H1 (cell line): ENCODE measurements around the gene GNG14. TPM values are rescaled to one million over a fixed set of nuclear protein-coding genes. Genes with fewer than 3 reads are reported as not detected.

Experiments used
- CTCF ChIA-PET: fragments of 300-600 bp; sonication (Branson Sonifier 250); formaldehyde crosslinking; loops from one replicate; lab custom pipeline; 2021; ENCODE audit not compliant: partially characterized antibody; lab: Charles Lee
- POLR2A ChIA-PET: fragments of 300-600 bp; sonication (Branson Sonifier 250); formaldehyde crosslinking; loops from one replicate; lab custom pipeline; 2021; ENCODE audit warnings: inconsistent platforms; ENCODE audit not compliant: partially characterized antibody; lab: Charles Lee
- DNase-seq, 2 experiments: peaks; one replicate each; pipeline versions ENCODE4 v3.0.0 to v3.0.0-alpha.2; 2010 to 2022; ENCODE audit warnings: low spot score in 2 of 2, low read depth in 1 of 2, mixed read lengths in 1 of 2
- FAIRE-seq: peaks from 2 replicates; lab custom pipeline; 2011; peaks lifted over from hg19 to GRCh38; lab: Jason Lieb, UNC
- H2AFZ ChIP-seq: 2 replicates; pipeline ENCODE4 v1.8.1; 2012; ENCODE audit warnings: low read length, inconsistent platforms
- H2AK5ac ChIP-seq: 2 replicates; pipeline ENCODE4 v1.6.1; 2013; ENCODE audit warnings: low read depth, low read length
- H2BK120ac ChIP-seq: replicated peaks from 2 replicates; pipeline ENCODE3; 2013; ENCODE audit warnings: low read depth, low read length, inconsistent platforms
- H2BK12ac ChIP-seq: 2 replicates; pipeline ENCODE4 v1.6.1; 2013; ENCODE audit warnings: low read depth, low read length
- H2BK15ac ChIP-seq: 2 replicates; pipeline ENCODE4 v1.6.1; 2013; ENCODE audit warnings: low read length
- H2BK20ac ChIP-seq: 2 replicates; pipeline ENCODE4 v1.6.1; 2013; ENCODE audit warnings: low read length
- H2BK5ac ChIP-seq: 2 replicates; pipeline ENCODE4 v1.6.1; 2013; ENCODE audit warnings: low read depth, low read length
- H3K14ac ChIP-seq: 2 replicates; pipeline ENCODE4 v1.6.1; 2013; ENCODE audit warnings: inconsistent platforms; ENCODE audit not compliant: insufficient read length
- H3K18ac ChIP-seq: 2 replicates; pipeline ENCODE4 v1.6.1; 2013; ENCODE audit warnings: low read length; ENCODE audit errors: extremely low read depth
- H3K23ac ChIP-seq: 2 replicates; pipeline ENCODE4 v1.6.1; 2013; ENCODE audit warnings: inconsistent platforms; ENCODE audit not compliant: insufficient read length
- H3K23me2 ChIP-seq: 2 replicates; pipeline ENCODE4 v1.6.1; 2013; ENCODE audit warnings: low read depth, low read length
- H3K27ac ChIP-seq: 2 replicates; pipeline ENCODE4 v1.6.1; 2011; ENCODE audit warnings: low read depth, low read length, inconsistent platforms
- H3K27me3 ChIP-seq, 4 experiments: replicated peaks in 1 of 4; 1 replicate in 1 of 4; 2 replicates in 3 of 4; pipeline versions ENCODE4 v1.6.1 to v1.8.1; 2011 to 2013; ENCODE audit warnings: low read length in 3 of 4, mild to moderate bottlenecking in 3 of 4, inconsistent platforms in 2 of 4, mixed read lengths in 2 of 4, moderate library complexity in 1 of 4; ENCODE audit not compliant: control insufficient read depth in 3 of 4, insufficient read depth in 3 of 4; ENCODE audit errors: extremely low read depth in 1 of 4
- H3K36me3 ChIP-seq, 4 experiments: 2 replicates each; pipeline versions ENCODE4 v1.6.1 to v1.8.1; 2011 to 2013; ENCODE audit warnings: mild to moderate bottlenecking in 4 of 4, low read length in 3 of 4, moderate library complexity in 2 of 4, control low read depth in 1 of 4, inconsistent platforms in 1 of 4; ENCODE audit not compliant: insufficient read depth in 4 of 4, control insufficient read depth in 2 of 4
- H3K4ac ChIP-seq: replicated peaks from 2 replicates; pipeline ENCODE3; 2013; ENCODE audit warnings: low read length, low read depth, mixed read lengths, inconsistent platforms; ENCODE audit not compliant: insufficient read length
- H3K4me1 ChIP-seq, 4 experiments: replicated peaks in 1 of 4; 1 replicate in 1 of 4; 2 replicates in 3 of 4; pipeline versions ENCODE4 v1.6.1 to v1.8.1; 2011 to 2013; ENCODE audit warnings: low read length in 3 of 4, inconsistent platforms in 2 of 4, mixed read lengths in 1 of 4; ENCODE audit not compliant: insufficient read depth in 4 of 4, control insufficient read depth in 3 of 4
- H3K4me2 ChIP-seq, 2 experiments: 2 replicates each; pipeline versions ENCODE4 v1.6.1 to v1.8.1; 2011 to 2013; ENCODE audit warnings: low read depth in 2 of 2, low read length in 2 of 2, control low read depth in 1 of 2, inconsistent platforms in 1 of 2, mild to moderate bottlenecking in 1 of 2; ENCODE audit not compliant: insufficient read depth in 1 of 2
- H3K4me3 ChIP-seq, 4 experiments: fragments of 200-600, 300-600 bp in 1 of 4; sonication (generic), shearing (Covaris generic), sonication (Bioruptor Twin) in 1 of 4; 2 replicates each; pipeline versions ENCODE4 v1.5.1 to v1.8.1; 2011 to 2016; ENCODE audit warnings: low read length in 4 of 4, low read depth in 3 of 4, control low read depth in 2 of 4, inconsistent platforms in 2 of 4, mild to moderate bottlenecking in 2 of 4, mixed read lengths in 1 of 4, moderate library complexity in 1 of 4; ENCODE audit not compliant: insufficient read depth in 2 of 4; ENCODE audit errors: extremely low read depth in 1 of 4
- H3K56ac ChIP-seq: replicated peaks from 2 replicates; pipeline ENCODE3; 2013; ENCODE audit warnings: low read depth, mild to moderate bottlenecking, mixed read lengths, low read length, inconsistent platforms; ENCODE audit not compliant: insufficient read length
- H3K79me1 ChIP-seq: 2 replicates; pipeline ENCODE4 v1.6.1; 2013; ENCODE audit warnings: low read depth, low read length, control low read depth
- H3K79me2 ChIP-seq, 2 experiments: 2 replicates each; pipeline versions ENCODE4 v1.6.1 to v1.8.1; 2012 to 2013; ENCODE audit warnings: low read length in 2 of 2, mild to moderate bottlenecking in 2 of 2, inconsistent platforms in 1 of 2; ENCODE audit not compliant: insufficient read depth in 2 of 2, control insufficient read depth in 1 of 2
- H3K9ac ChIP-seq, 4 experiments: replicated peaks in 1 of 4; 1 replicate in 1 of 4; 2 replicates in 3 of 4; pipeline versions ENCODE4 v1.6.1 to v1.8.1; 2011 to 2013; ENCODE audit warnings: low read depth in 3 of 4, low read length in 3 of 4, control low read depth in 2 of 4, mild to moderate bottlenecking in 2 of 4, moderate library complexity in 2 of 4, inconsistent platforms in 1 of 4; ENCODE audit errors: extremely low read depth in 1 of 4
- H3K9me3 ChIP-seq, 2 experiments: 2 replicates each; pipeline versions ENCODE4 v1.6.1 to v1.8.1; 2012 to 2013; ENCODE audit warnings: mild to moderate bottlenecking in 2 of 2, moderate library complexity in 2 of 2, control low read depth in 1 of 2, inconsistent platforms in 1 of 2, low read depth in 1 of 2, low read length in 1 of 2, mixed read lengths in 1 of 2; ENCODE audit not compliant: insufficient read depth in 2 of 2
- H4K20me1 ChIP-seq, 2 experiments: replicated peaks in 1 of 2; 2 replicates each; pipeline versions ENCODE3 to v1.8.1; 2011 to 2013; ENCODE audit warnings: inconsistent platforms in 2 of 2, low read length in 2 of 2, mild to moderate bottlenecking in 1 of 2; ENCODE audit not compliant: insufficient read depth in 2 of 2, control insufficient read depth in 1 of 2
- H4K5ac ChIP-seq: 2 replicates; pipeline ENCODE4 v1.6.1; 2013; ENCODE audit warnings: low read length, low read depth, mixed read lengths, inconsistent platforms; ENCODE audit not compliant: insufficient read length
- H4K8ac ChIP-seq: 2 replicates; pipeline ENCODE4 v1.8.0; 2013; ENCODE audit warnings: mild to moderate bottlenecking, moderate library complexity, low read length, inconsistent platforms; ENCODE audit not compliant: insufficient read depth; ENCODE audit errors: extremely low read depth
- H4K91ac ChIP-seq: replicated peaks from 2 replicates; pipeline ENCODE3; 2013; ENCODE audit warnings: low read length, mixed read lengths, inconsistent platforms; ENCODE audit not compliant: insufficient read length
- EGR1 ChIP-seq: IDR thresholded peaks from 2 replicates; pipeline ENCODE4 v1.6.1; 2011; ENCODE audit warnings: low read depth, low read length, borderline replicate concordance
- RAD21 ChIP-seq, 2 experiments: IDR thresholded peaks in 1 of 2; conservative IDR thresholded peaks in 1 of 2; 2 replicates each; pipeline ENCODE4 v1.6.1; 2011; ENCODE audit warnings: low read depth in 2 of 2, low read length in 2 of 2, improper control_type of control experiment in 1 of 2, inconsistent platforms in 1 of 2, mild to moderate bottlenecking in 1 of 2, moderate library complexity in 1 of 2
- RFX5 ChIP-seq: IDR thresholded peaks from 2 replicates; pipeline ENCODE4 v1.6.1; 2011; ENCODE audit warnings: low read depth, low read length, improper control_type of control experiment, borderline replicate concordance
- SIN3A ChIP-seq, 2 experiments: IDR thresholded peaks in 1 of 2; conservative IDR thresholded peaks in 1 of 2; 2 replicates each; pipeline ENCODE4 v1.6.1; 2011 to 2012; ENCODE audit warnings: low read length in 2 of 2, improper control_type of control experiment in 1 of 2, low read depth in 1 of 2, mild to moderate bottlenecking in 1 of 2
- TBP ChIP-seq: IDR thresholded peaks from 2 replicates; pipeline ENCODE4 v1.6.1; 2011; ENCODE audit warnings: low read depth, low read length, improper control_type of control experiment
- WGBS, 2 experiments: shearing (Covaris generic) in 1 of 2; methylation state at CpG; one replicate each; pipeline versions ENCODE4 v1.1.6 to v1.1.7; 2013 to 2015; ENCODE audit warnings: low lambda C conversion rate in 2 of 2, mixed read lengths in 2 of 2, inconsistent platforms in 1 of 2, low coverage in 1 of 2, missing lambda C conversion rate in 1 of 2; ENCODE audit not compliant: insufficient replicate concordance in 2 of 2, insufficient coverage in 1 of 2, insufficient read length in 1 of 2; ENCODE audit errors: extremely low coverage in 1 of 2, missing lambda C conversion rate in 1 of 2; 5-methylcytosine and 5-hydroxymethylcytosine counted together
- polyA plus RNA-seq, 7 experiments: library from polyadenylated mRNA; depleted of rRNA in 3 of 7; stranded (reverse) in 5 of 7; unstranded in 2 of 7; fragments of >200 nt in 5 of 7; fragments of 200-250 nt in 2 of 7; gene quantifications; 1 replicate in 5 of 7; 2 replicates in 1 of 7; 4 replicates in 1 of 7; pipeline versions ENCODE4 v1.2.1 to v1.2.3, GENCODE V29; 2011 to 2013; ENCODE audit warnings: missing spikeins in 2 of 7, mixed read lengths in 2 of 7
- total RNA-seq: library from RNA; stranded (reverse); fragmentation: NEBNext Ultra II Directional; extraction: Animal tissue kit (Norgen Biotek cat#: 25700); gene quantifications from 2 replicates; pipeline ENCODE4 v1.2.1, GENCODE V29; 2021
- TF ChIP-seq, protein P1 (sequence below), 3 experiments: IDR thresholded peaks; 1 replicate in 2 of 3; 2 replicates in 1 of 3; pipeline versions ENCODE4 v1.5.1 to v1.6.1; 2011; ENCODE audit warnings: low read length in 3 of 3, mild to moderate bottlenecking in 3 of 3, inconsistent platforms in 2 of 3, low read depth in 1 of 3, moderate library complexity in 1 of 3; ENCODE audit not compliant: insufficient read depth in 1 of 3; ENCODE audit errors: control extremely low read depth in 1 of 3

Gene GNG14
- total and polyA plus RNA-seq, 2 of the 8 experiments (the other 6 are each of a cell fraction or from before 2014, with no cell fraction given): not detected

DNA sequence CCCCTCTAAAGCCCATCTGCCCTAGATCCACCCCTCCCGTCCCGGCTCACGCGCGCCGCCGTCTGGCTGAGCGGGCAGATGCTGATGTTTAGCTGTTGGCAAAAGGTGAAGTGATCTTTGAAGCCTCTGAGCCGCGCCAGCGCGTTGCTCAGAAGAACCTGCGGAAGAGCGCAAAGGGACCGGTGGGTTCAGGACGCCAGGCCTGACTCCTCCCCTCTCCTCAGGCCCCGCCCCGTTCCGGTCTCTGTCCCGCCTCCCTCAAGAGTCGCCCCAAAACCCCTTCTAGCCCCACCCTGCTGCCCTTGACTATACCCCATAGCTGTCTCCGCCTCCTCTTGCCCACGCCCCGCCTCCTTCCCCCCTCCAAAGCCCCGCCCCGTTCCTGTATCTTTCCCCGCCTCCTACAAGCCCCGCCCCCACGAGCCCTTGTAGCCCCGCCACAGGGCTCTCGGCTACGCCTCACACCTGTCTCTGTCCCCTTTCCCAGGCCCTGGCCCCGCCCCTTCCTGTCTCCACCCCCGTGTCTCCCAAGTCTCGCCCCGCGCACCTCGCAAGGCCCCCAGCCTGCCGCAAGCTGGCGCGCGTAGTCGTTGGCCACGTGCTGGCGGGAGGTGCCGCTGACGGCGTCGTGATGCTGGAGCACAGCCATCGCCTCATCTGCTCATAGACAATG, 30.8 kb upstream of the GNG14 start:
- Histone ChIP-seq H3K9me3 (no peaks in the 10 kb centered on the region), H2BK120ac (no peak overlapping the region), H3K14ac (no peak overlapping the region), H3K79me2 (no peaks in the 10 kb centered on the region), H3K56ac (no peak overlapping the region), H3K4me2 (peak overlapping the region; percentile 12 to 53; a peak in 3 of 4 replicates), H2AFZ (peak overlapping the region; percentile 71; the same call in 1 of the 2 replicates), H2BK5ac (no peak overlapping the region), H3K4ac (no peak overlapping the region), H2BK12ac (no peak overlapping the region), H4K8ac (peak overlapping the region; percentile 80), H3K18ac (no peak overlapping the region; the same call in 1 of the 2 replicates), H3K9ac (no peak overlapping the region), H4K91ac (no peak overlapping the region), H4K20me1 (peaks cover 0 to 3% of the 10 kb centered on the region in 2 experiments), H3K4me3 (peak overlapping the region in 1 of 4 experiments; percentile 20; a peak in 3 of 8 replicates), H2BK15ac (no peak overlapping the region), H3K4me1 (peaks cover 0 to 6% (median 3%) of the 10 kb centered on the region in 4 experiments; a peak in 5 of 7 replicates), H3K79me1 (no peaks in the 10 kb centered on the region), H3K27ac (no peak overlapping the region; the same call in 1 of the 2 replicates), H3K27me3 (no peaks in the 10 kb centered on the region), H2BK20ac (no peak overlapping the region), H4K5ac (no peak overlapping the region), H3K23me2 (no peaks in the 10 kb centered on the region), H3K23ac (no peak overlapping the region), H3K36me3 (peaks cover 5 to 28% (median 13%) of the 10 kb centered on the region in 4 experiments), H2AK5ac (no peak overlapping the region; the same call in 1 of the 2 replicates)
- FAIRE-seq (peak; percentile 78), DNase-seq (peak; percentile 91 to 95)
- WGBS, 2 experiments: 63% methylated on average over 26 of the region's 50 CpGs; no CpG with 5 or more reads in 1 of the 2 experiments
- ChIA-PET CTCF (interaction anchor here (0.6 to 2.2 kb wide), 14 partner anchors 8 to 317 kb away, joined by 3 to 11 read pairs (median 4); partner anchors contain the start of genes MAN2B1 and WDR83), POLR2A (interaction anchor here (0.6 to 2.0 kb wide), 6 partner anchors 10 to 66 kb away, joined by 3 to 7 read pairs (median 4); partner anchors contain the start of genes ZNF490 and ZNF791)
- TF ChIP-seq SIN3A (conservative IDR thresholded peaks at IDR 0.05 in 1 of 2, IDR thresholded peaks at IDR 0.05 in 1 of 2; ENCODE audit: low read depth in 1 of 2, low read length in 2 of 2) (no peak), TBP (peak; percentile 18; the same call in 1 of the 2 replicates), EGR1 (no peak), RFX5 (no peak), RAD21 (IDR thresholded peaks at IDR 0.05 in 1 of 2, conservative IDR thresholded peaks at IDR 0.05 in 1 of 2; ENCODE audit: low read depth in 2 of 2, low read length in 2 of 2) (peak; percentile 50 to 55; a peak in 3 of 4 replicates)
- TF ChIP-seq, protein P1, sequence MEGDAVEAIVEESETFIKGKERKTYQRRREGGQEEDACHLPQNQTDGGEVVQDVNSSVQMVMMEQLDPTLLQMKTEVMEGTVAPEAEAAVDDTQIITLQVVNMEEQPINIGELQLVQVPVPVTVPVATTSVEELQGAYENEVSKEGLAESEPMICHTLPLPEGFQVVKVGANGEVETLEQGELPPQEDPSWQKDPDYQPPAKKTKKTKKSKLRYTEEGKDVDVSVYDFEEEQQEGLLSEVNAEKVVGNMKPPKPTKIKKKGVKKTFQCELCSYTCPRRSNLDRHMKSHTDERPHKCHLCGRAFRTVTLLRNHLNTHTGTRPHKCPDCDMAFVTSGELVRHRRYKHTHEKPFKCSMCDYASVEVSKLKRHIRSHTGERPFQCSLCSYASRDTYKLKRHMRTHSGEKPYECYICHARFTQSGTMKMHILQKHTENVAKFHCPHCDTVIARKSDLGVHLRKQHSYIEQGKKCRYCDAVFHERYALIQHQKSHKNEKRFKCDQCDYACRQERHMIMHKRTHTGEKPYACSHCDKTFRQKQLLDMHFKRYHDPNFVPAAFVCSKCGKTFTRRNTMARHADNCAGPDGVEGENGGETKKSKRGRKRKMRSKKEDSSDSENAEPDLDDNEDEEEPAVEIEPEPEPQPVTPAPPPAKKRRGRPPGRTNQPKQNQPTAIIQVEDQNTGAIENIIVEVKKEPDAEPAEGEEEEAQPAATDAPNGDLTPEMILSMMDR (IDR thresholded peaks at IDR 0.05; ENCODE audit: control extremely low read depth in 1 of 3, insufficient read depth in 1 of 3, low read depth in 1 of 3, low read length in 3 of 3): peak; percentile 49 to 67 (median 54)
